Activated T-cell treated with anti-CD3 and anti-CD28 coated beads, Interleukin-2, amount 50 U/mL, for 24 hours (primary cell): ENCODE results near the gene FBLIM1.

Experiments
- DNase-seq: peaks from one replicate; pipeline ENCODE4 v3.0.0-alpha.2; 2020
- H3K27ac Mint-ChIP-seq: 2 replicates; pipeline ENCODE4 v1.8.0; 2020; ENCODE audit warnings: mild to moderate bottlenecking, mixed read lengths
- H3K27me3 Mint-ChIP-seq: 2 replicates; pipeline ENCODE4 v1.8.0; 2020; ENCODE audit warnings: mixed read lengths
- H3K36me3 Mint-ChIP-seq: 2 replicates; pipeline ENCODE4 v1.8.0; 2020; ENCODE audit warnings: low read depth, mixed read lengths
- H3K4me1 Mint-ChIP-seq: 2 replicates; pipeline ENCODE4 v1.8.0; 2020; ENCODE audit warnings: low read depth, mixed read lengths
- H3K4me3 Mint-ChIP-seq: 2 replicates; pipeline ENCODE4 v1.8.0; 2020; ENCODE audit warnings: mild to moderate bottlenecking, moderate library complexity, mixed read lengths
- H3K9me3 Mint-ChIP-seq: 2 replicates; pipeline ENCODE4 v1.8.0; 2020; ENCODE audit warnings: mixed read lengths

Gene FBLIM1

DNA sequence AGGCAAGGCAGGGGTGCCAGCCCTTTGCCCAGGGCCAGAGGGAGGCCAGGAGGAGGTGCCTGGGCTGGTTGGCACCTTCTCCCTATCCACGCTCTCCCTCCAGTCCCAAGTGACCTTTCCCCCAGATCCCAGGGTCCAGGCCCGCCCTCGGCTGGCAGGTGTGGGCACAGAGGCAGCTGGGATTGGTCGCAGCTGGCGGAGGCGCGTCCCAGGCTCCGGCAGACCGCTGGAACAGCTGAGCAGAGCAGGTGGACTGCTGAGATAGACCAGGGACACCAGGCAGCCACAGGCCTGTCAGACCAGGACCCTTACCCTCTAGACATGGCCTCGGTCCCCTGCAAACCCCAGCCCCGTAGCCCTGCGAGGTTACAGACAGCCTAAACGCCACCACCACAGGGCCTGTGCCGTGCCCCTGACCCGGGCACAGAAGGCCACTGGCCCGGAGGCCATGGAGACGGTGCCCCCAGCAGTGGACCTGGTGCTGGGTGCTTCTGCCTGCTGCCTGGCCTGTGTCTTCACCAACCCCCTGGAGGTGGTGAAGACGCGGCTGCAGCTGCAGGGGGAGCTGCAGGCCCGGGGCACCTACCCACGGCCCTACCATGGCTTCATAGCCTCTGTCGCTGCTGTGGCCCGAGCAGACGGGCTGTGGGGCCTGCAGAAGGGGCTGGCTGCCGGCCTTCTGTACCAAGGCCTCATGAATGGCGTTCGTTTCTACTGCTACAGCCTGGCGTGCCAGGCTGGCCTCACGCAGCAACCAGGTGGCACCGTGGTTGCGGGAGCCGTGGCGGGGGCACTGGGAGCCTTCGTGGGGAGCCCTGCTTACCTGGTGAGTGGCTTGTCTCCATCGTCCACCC is 22.3 kb upstream of the FBLIM1 start, which contains the start of gene SLC25A34:
Gene SLC25A34 (plus strand): TSS at position 221 of the 854 bp plus-strand sequence. CDS start 228 bp downstream, at position 449.
- no peak for DNase-seq
- peaks cover 35% of the 10 kb centered on the region for H3K36me3 Mint-ChIP-seq
- no peak within 1 kb of the TSS for H3K4me3 Mint-ChIP-seq
- no peaks in the 10 kb centered on the region for H3K9me3 Mint-ChIP-seq
- no peak within 1 kb of the TSS for H3K27ac Mint-ChIP-seq
- no peaks in the 10 kb centered on the region for H3K27me3 Mint-ChIP-seq
- peaks cover 3% of the 10 kb centered on the region for H3K4me1 Mint-ChIP-seq

DNA sequence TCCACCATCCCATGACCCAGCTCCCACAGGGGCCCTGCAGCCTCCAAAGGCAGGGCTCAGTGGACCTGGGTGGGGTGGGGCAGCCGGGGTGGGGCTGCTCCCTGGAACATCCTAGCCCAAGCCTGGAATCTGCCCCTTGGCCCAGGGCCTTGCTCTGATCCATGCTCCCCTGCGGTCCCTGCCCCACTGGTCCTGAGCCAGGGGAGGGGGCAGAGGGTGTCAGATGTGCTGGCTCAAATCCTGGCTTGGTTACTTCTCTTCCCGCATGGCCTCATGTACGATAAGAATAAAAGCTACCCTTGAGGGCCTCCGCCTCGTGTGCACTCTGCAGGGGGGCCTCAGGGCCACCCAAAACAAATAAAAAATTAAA is 21.7 kb upstream of the FBLIM1 start:
- H3K27me3 Mint-ChIP-seq = no peaks in the 10 kb centered on the region
- H3K36me3 Mint-ChIP-seq = peaks cover 30% of the 10 kb centered on the region
- no peak overlapping the region for H3K27ac Mint-ChIP-seq
- H3K4me1 Mint-ChIP-seq = peaks cover 7% of the 10 kb centered on the region
- DNase-seq = no peak
- no peak overlapping the region for H3K4me3 Mint-ChIP-seq
- H3K9me3 Mint-ChIP-seq = no peaks in the 10 kb centered on the region

DNA sequence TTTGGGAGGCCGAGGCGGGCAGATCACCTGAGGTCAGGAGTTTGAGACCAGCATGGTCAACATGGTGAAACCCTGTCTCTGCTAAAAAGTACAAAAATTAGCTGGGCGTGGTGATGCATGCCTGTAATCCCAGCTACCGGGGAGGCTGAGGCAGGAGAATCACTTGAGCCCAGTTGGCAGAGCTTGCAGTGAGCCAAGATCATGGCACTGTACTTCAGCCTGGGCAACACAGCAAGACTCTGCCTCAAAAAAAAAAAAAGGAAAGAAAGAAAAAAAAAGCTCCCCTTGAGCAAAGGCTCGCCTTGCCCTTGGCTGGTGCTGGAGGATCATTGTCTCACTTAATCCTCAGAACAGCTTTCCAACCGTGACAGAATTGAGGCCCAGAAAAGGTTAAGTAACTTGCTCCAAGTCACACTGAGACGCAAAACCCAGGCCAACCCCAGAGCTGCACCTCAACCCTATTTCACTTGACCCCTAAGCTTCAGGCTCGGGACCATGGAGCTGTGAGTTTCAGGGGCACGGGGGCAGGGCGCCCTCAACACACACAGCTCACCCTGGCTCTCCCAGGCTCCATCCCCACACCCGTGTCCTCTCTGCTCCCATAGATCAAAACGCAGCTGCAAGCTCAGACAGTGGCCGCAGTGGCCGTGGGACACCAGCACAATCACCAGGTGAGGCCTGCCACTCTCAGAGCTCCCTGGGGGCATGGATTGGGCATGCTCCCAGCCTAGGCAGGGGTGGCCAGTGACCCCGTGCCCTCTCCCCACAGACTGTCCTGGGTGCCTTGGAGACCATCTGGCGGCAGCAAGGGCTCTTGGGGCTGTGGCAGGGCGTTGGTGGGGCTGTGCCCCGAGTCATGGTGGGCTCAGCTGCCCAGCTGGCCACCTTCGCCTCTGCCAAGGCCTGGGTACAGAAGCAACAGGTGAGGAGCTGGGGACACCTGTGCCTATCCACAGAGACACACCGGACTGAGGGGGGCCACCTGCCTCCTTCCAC is 21.0 kb upstream of the FBLIM1 start:
- H3K9me3 Mint-ChIP-seq = no peaks in the 10 kb centered on the region
- peaks cover 24% of the 10 kb centered on the region for H3K36me3 Mint-ChIP-seq
- DNase-seq = no peak
- no peaks in the 10 kb centered on the region for H3K27me3 Mint-ChIP-seq
- no peak overlapping the region for H3K4me3 Mint-ChIP-seq
- no peak overlapping the region for H3K27ac Mint-ChIP-seq
- peaks cover 7% of the 10 kb centered on the region for H3K4me1 Mint-ChIP-seq

DNA sequence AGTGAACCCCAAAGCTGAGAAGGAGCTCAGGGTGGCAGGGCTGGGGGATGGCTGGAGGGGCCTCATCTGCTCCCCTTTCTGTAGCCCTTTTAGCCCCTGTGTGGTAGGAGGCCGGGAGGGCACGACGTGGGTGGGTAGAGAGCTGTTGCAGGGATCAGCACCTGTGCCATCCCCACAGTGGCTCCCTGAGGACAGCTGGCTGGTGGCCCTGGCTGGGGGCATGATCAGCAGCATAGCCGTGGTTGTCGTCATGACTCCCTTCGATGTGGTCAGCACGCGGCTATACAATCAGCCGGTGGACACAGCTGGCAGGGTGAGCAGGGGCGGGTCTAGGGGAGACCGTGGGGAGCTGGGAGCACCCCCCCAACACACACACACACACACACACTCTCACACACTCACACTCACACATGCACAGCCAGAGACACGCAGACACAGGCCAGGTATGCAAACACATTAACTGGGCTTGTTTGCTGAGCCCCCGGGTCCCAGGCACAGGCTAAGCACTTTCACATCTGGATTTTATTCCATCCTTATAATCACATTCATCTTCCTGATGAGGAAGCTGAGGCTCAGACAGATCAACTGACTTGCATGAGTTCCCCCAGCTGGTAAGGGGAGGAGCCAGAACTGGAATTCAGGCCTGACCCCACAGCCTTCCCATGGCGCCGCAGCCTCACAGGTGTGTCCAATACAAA is 20.0 kb upstream of the FBLIM1 start:
- DNase-seq = no peak
- H3K27me3 Mint-ChIP-seq = no peaks in the 10 kb centered on the region
- H3K9me3 Mint-ChIP-seq = no peaks in the 10 kb centered on the region
- peak overlapping the region; percentile 55 for H3K27ac Mint-ChIP-seq
- no peak overlapping the region for H3K4me3 Mint-ChIP-seq
- H3K4me1 Mint-ChIP-seq = peaks cover 7% of the 10 kb centered on the region
- peaks cover 15% of the 10 kb centered on the region for H3K36me3 Mint-ChIP-seq

- H3K27ac Mint-ChIP-seq = no peak overlapping the region
Observed at GRCh38 chr1:15739259-15739658, 19.3 kb upstream of the FBLIM1 start.

DNA sequence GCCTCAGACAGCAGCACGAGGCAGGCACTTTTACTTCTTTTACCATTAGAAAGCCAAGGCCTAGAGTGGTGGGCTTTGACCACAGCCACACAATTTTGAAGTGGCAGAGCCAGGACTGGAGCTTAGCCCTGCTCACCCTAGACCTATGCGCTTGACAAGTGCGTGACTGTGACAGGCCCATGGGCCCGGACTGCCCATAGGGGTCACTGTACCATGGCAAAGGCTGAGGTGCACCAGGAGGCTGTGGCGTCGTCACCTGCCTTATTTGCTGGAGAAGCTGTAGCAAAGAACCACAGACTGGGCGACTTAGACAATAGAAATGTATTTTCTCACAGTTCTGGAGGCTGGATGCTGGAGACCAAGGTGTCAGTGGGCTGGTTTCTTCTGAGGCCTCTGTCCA is 18.9 kb upstream of the FBLIM1 start:
- H3K27ac Mint-ChIP-seq = no peak overlapping the region
- no peak for DNase-seq
- H3K9me3 Mint-ChIP-seq = no peaks in the 10 kb centered on the region
- H3K36me3 Mint-ChIP-seq = peaks cover 5% of the 10 kb centered on the region
- peaks cover 7% of the 10 kb centered on the region for H3K4me1 Mint-ChIP-seq
- no peaks in the 10 kb centered on the region for H3K27me3 Mint-ChIP-seq
- H3K4me3 Mint-ChIP-seq = no peak overlapping the region

More at GRCh38 chr1:15739259-15739658, 19.3 kb upstream of the FBLIM1 start:
- no peaks in the 10 kb centered on the region for H3K9me3 Mint-ChIP-seq
- H3K4me3 Mint-ChIP-seq = no peak overlapping the region
- H3K4me1 Mint-ChIP-seq = peaks cover 7% of the 10 kb centered on the region
- peaks cover 10% of the 10 kb centered on the region for H3K36me3 Mint-ChIP-seq
- H3K27me3 Mint-ChIP-seq = no peaks in the 10 kb centered on the region
- no peak for DNase-seq

GRCh38 chr1:15740924-15741850 is 17.4 kb upstream of the FBLIM1 start:
- Mint-ChIP-seq H3K4me3 (no peak overlapping the region), H3K9me3 (no peaks in the 10 kb centered on the region), H3K27me3 (no peaks in the 10 kb centered on the region), H3K36me3 (no peaks in the 10 kb centered on the region), H3K4me1 (peaks cover 7% of the 10 kb centered on the region), H3K27ac (no peak overlapping the region)
- DNase-seq = peak; percentile 76

DNA sequence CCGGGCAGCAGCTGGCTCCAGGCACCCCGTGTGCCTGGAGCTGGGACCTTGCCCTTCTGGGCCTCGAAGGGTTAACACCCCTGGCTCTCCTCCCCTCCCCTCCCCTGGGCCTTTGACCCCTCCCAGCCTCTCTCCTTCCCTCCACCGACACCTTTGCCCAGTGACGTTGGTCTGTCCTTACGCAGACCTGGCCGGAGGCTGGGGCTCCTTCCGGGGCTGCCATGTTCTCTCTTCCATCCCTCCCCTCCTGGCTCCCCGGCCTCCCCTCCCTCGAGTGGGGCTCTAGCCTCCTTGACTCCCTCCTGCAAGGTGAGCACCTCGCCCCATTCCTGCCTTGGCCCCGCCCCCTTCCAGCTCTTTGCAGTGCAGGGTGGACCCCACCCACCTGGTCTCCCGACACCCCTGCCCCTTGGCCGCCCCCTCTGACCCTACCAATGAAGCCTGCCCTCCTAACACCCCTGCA is 16.2 kb upstream of the FBLIM1 start, which contains the start of gene TMEM82:
Gene TMEM82 (plus strand): TSS at position 161 of the 463 bp plus-strand sequence. CDS start 61 bp downstream, at position 222.
- no peaks in the 10 kb centered on the region for H3K27me3 Mint-ChIP-seq
- no peak within 1 kb of the TSS for H3K27ac Mint-ChIP-seq
- H3K36me3 Mint-ChIP-seq = no peaks in the 10 kb centered on the region
- DNase-seq = no peak
- H3K9me3 Mint-ChIP-seq = no peaks in the 10 kb centered on the region
- no peak within 1 kb of the TSS for H3K4me3 Mint-ChIP-seq
- peaks cover 7% of the 10 kb centered on the region for H3K4me1 Mint-ChIP-seq

DNA sequence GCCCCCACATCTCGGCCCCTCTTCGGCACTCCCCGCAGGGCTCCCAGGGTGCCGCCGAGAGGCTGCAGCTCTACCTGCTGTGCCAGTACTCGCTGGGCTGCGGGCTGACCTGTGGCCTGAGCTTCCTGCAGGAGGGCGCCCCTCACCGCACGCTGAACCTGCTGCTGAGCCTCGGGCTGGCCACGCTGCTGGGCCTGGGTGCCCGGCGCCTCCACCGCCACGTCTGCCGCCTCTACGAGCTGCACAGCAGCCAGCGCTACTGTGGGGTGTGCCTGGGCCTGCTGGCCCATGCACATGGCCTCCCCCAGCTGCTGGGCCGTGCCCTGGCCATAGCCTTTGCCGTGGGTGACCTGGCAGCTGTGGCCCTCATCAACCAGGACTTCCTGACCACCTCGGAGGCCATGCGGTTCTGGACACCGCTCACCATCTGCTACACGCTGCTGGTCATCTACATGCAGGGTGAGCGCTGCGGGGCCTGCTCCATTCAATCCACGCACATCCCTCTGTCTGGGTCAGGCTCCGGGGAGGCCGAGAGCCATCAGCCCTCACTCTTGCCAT is 14.4 kb upstream of the FBLIM1 start:
- DNase-seq = no peak
- Mint-ChIP-seq H3K4me1 (peaks cover 7% of the 10 kb centered on the region), H3K36me3 (no peaks in the 10 kb centered on the region), H3K4me3 (no peak overlapping the region), H3K9me3 (no peaks in the 10 kb centered on the region), H3K27ac (no peak overlapping the region), H3K27me3 (no peaks in the 10 kb centered on the region)

- peaks cover 6% of the 10 kb centered on the region for H3K27me3 Mint-ChIP-seq
- H3K36me3 Mint-ChIP-seq = no peaks in the 10 kb centered on the region
- H3K9me3 Mint-ChIP-seq = no peaks in the 10 kb centered on the region
- no peak overlapping the region for H3K4me3 Mint-ChIP-seq
- no peak overlapping the region for H3K27ac Mint-ChIP-seq
- H3K4me1 Mint-ChIP-seq = no peaks in the 10 kb centered on the region
- no peak for DNase-seq
Observed at GRCh38 chr1:15747378-15747777, 11.2 kb upstream of the FBLIM1 start.

- DNase-seq = no peak
- no peak overlapping the region for H3K4me3 Mint-ChIP-seq
- H3K36me3 Mint-ChIP-seq = no peaks in the 10 kb centered on the region
- H3K9me3 Mint-ChIP-seq = no peaks in the 10 kb centered on the region
- no peaks in the 10 kb centered on the region for H3K4me1 Mint-ChIP-seq
- H3K27me3 Mint-ChIP-seq = peaks cover 7% of the 10 kb centered on the region
- no peak overlapping the region for H3K27ac Mint-ChIP-seq
Observed at GRCh38 chr1:15748264-15748663, 10.3 kb upstream of the FBLIM1 start.

DNA sequence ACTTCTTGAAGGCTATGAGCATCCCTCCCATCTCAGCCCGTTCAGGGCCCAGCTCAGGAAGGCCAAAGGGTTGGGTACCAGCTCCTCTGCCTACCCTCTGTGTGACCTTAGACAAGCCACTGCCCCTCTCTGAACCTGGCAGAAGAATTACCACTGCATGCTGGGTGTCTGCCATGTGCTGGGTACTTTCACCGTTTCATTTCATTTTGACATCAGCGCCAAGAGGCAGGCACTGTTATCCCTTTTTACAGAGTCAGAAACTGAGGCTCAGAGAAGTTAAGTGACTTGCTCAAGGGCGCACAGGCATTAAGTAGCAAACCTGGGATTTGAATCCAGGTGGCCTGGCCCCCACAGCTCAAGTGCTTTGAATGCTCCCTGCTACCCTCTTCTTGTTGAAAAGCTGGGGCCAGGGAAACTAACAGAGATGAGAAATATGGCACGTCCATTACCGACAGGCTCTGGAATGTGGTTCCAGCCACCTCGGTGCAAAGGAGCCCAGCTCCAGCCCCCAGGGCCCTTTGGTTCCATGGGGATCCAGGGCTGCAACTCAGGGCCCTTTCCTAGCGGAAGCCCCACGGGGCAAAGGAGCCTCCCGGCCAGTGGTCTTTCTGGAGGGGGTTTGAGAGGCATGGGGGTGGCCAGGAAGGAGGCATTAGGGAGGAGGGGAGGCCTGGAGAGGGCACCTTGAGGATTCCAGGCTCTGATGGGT is 9.8 kb upstream of the FBLIM1 start:
- no peak overlapping the region for H3K4me3 Mint-ChIP-seq
- no peaks in the 10 kb centered on the region for H3K36me3 Mint-ChIP-seq
- no peaks in the 10 kb centered on the region for H3K4me1 Mint-ChIP-seq
- no peak overlapping the region for H3K27ac Mint-ChIP-seq
- H3K9me3 Mint-ChIP-seq = no peaks in the 10 kb centered on the region
- no peak for DNase-seq
- peaks cover 12% of the 10 kb centered on the region for H3K27me3 Mint-ChIP-seq
